HepG2 (cell line): ENCODE data around the gene RIMBP2. TPM values are rescaled to one million over a fixed set of nuclear protein-coding genes. Genes with fewer than 3 reads are reported as not detected.

Experiments
- ATAC-seq: fragments of 200-7000 bp; cut with Tn5 transposase; 3 replicates; pipeline ENCODE4 v1.9.1; 2020; ENCODE audit warnings: mild to moderate bottlenecking, moderate library complexity
- BruUV-seq: library from RNA; stranded (reverse); fragments of 400-500 nt; replicated peaks from 2 replicates; lab custom pipeline; 2021; lab: Mats Ljungman, UMichigan
- CTCF ChIA-PET: fragments of 300-600 bp; formaldehyde crosslinking; extraction: SDS; loops from one replicate; lab custom pipeline; 2021; ENCODE audit warnings: low total read pairs, inconsistent platforms, low intra/inter-chr PET ratio; lab: Yijun Ruan, JAX
- POLR2A ChIA-PET: fragments of 350-600 bp; sonication (Branson Sonifier 250); formaldehyde crosslinking; loops from one replicate; lab custom pipeline; 2020; ENCODE audit warnings: antibody characterized with exemption, inconsistent platforms; lab: Yijun Ruan, JAX
- DNase-seq: peaks from one replicate; pipeline ENCODE4 v3.0.0-alpha.2; 2015; ENCODE audit warnings: low spot score
- FAIRE-seq: peaks from 3 replicates; lab custom pipeline; 2011; peaks lifted over from hg19 to GRCh38; lab: Jason Lieb, UNC
- H2AFZ ChIP-seq: one replicate; pipeline ENCODE4 v1.6.1; 2011; ENCODE audit warnings: low read length, inconsistent platforms
- H3K27ac ChIP-seq: fragments of 300-600 bp; 3 replicates; pipeline ENCODE4 v1.8.0; 2011; ENCODE audit warnings: mixed run types, mild to moderate bottlenecking, mixed read lengths, low read length, inconsistent platforms; ENCODE audit not compliant: insufficient read depth; ENCODE audit errors: extremely low read length
- H3K27me3 ChIP-seq, 2 experiments: fragments of 200-600 bp in 1 of 2; 2 replicates in 1 of 2; 3 replicates in 1 of 2; pipeline versions ENCODE4 v1.6.0 to v1.8.0; 2011; ENCODE audit warnings: low read length in 2 of 2, mild to moderate bottlenecking in 2 of 2, moderate library complexity in 2 of 2, inconsistent platforms in 1 of 2; ENCODE audit not compliant: insufficient read depth in 2 of 2, control insufficient read depth in 1 of 2
- H3K36me3 ChIP-seq, 2 experiments: fragments of 200-600 bp in 1 of 2; replicated peaks in 1 of 2; 2 replicates in 1 of 2; 3 replicates in 1 of 2; pipeline versions ENCODE4 v1.5.1 to v1.8.0; 2011; ENCODE audit warnings: low read length in 2 of 2, inconsistent platforms in 1 of 2; ENCODE audit not compliant: insufficient read depth in 2 of 2, control insufficient read depth in 1 of 2
- H3K4me1 ChIP-seq: 2 replicates; pipeline ENCODE4 v1.5.1; 2012; ENCODE audit warnings: low read length, inconsistent platforms; ENCODE audit not compliant: insufficient read depth
- H3K4me2 ChIP-seq: 2 replicates; pipeline ENCODE4 v1.6.0; 2011; ENCODE audit warnings: low read depth, low read length, inconsistent platforms
- H3K4me3 ChIP-seq, 3 experiments: fragments of 200-600 bp in 1 of 3; sonication (generic), shearing (Covaris generic) in 1 of 3; replicated peaks in 1 of 3; 2 replicates each; pipeline ENCODE4 v1.5.1; 2011 to 2016; ENCODE audit warnings: low read length in 3 of 3, inconsistent platforms in 2 of 3, low read depth in 2 of 3, mild to moderate bottlenecking in 2 of 3, control low read depth in 1 of 3, mixed read lengths in 1 of 3; ENCODE audit not compliant: insufficient read depth in 1 of 3
- H3K79me2 ChIP-seq: one replicate; pipeline ENCODE4 v1.6.1; 2011; ENCODE audit warnings: low read length, inconsistent platforms; ENCODE audit not compliant: insufficient read depth
- H3K9ac ChIP-seq: 2 replicates; pipeline ENCODE4 v1.6.0; 2011; ENCODE audit warnings: mild to moderate bottlenecking, low read depth, low read length, inconsistent platforms; ENCODE audit not compliant: insufficient read depth
- H3K9me3 ChIP-seq: 2 replicates; pipeline ENCODE4 v1.5.1; 2012; ENCODE audit warnings: mild to moderate bottlenecking, low read length
- H4K20me1 ChIP-seq: 2 replicates; pipeline ENCODE4 v1.6.0; 2011; ENCODE audit warnings: inconsistent platforms, mild to moderate bottlenecking, low read length, moderate library complexity; ENCODE audit not compliant: insufficient read depth
- AHR ChIP-seq: IDR thresholded peaks from 2 replicates; pipeline ENCODE4 v1.6.1; 2018; ENCODE audit warnings: missing genetic modification reagents, missing compliant biosample characterization
- ETV6 ChIP-seq: sonication (generic); formaldehyde crosslinking; conservative IDR thresholded peaks from 2 replicates; pipeline ENCODE4 v1.4.0; 2020; ENCODE audit warnings: missing genetic modification reagents
- KLF9 ChIP-seq: IDR thresholded peaks from 2 replicates; pipeline ENCODE4 v1.6.1; 2016; ENCODE audit warnings: low read depth
- PTBP1 ChIP-seq: fragments of 200-400 bp; formaldehyde crosslinking; IDR thresholded peaks from 2 replicates; pipeline ENCODE4 v1.6.1; 2018; ENCODE audit warnings: low read length, low read depth; ENCODE audit not compliant: poor library complexity, severe bottlenecking
- SRSF4 ChIP-seq: fragments of 200-400 bp; formaldehyde crosslinking; IDR thresholded peaks from one replicate; pipeline ENCODE4 v1.6.1; 2018; ENCODE audit warnings: mild to moderate bottlenecking, low read depth, low read length, moderate library complexity; ENCODE audit not compliant: poor library complexity, severe bottlenecking
- ZNF33B ChIP-seq: sonication (generic); formaldehyde crosslinking; IDR thresholded peaks from 2 replicates; pipeline ENCODE4 v1.5.1; 2020; ENCODE audit warnings: mild to moderate bottlenecking, missing genetic modification reagents
- ZNF552 ChIP-seq: sonication (generic); formaldehyde crosslinking; IDR thresholded peaks from 2 replicates; pipeline ENCODE4 v1.9.0; 2022; ENCODE audit warnings: missing genetic modification reagents, mild to moderate bottlenecking, borderline replicate concordance
- ZNF761 ChIP-seq: sonication (generic); formaldehyde crosslinking; conservative IDR thresholded peaks from 2 replicates; pipeline ENCODE4 v1.4.0; 2020; ENCODE audit warnings: mild to moderate bottlenecking, missing genetic modification reagents
- ZNF768 ChIP-seq: sonication (generic); formaldehyde crosslinking; IDR thresholded peaks from 2 replicates; pipeline ENCODE4 v1.4.0; 2020; ENCODE audit warnings: missing genetic modification reagents
- WGBS: methylation state at CpG from one replicate; pipeline ENCODE4 v1.1.6; 2017; ENCODE audit warnings: low lambda C conversion rate; 5-methylcytosine and 5-hydroxymethylcytosine counted together
- in situ Hi-C: cut with HindIII; loops from 2 replicates; pipeline ENCODE4 v1.10.0; 2017; ENCODE audit warnings: low pct_unique_long_range_greater_than_20kb; ENCODE audit not compliant: extremely low pct_ligation_motif_present
- intact Hi-C: fragments of 100-400 bp; cut with micrococcal nuclease; formaldehyde crosslinking; loops from one replicate; pipeline ENCODE4 v1.10.0; 2022; ENCODE audit not compliant: unreplicated experiment
- polyA plus RNA-seq, 8 experiments: library from polyadenylated mRNA; depleted of rRNA in 3 of 8; stranded (reverse) in 7 of 8; unstranded in 1 of 8; fragments of >200 nt; fragmentation: Illumina TruSeq in 4 of 8; extraction: Trizol in 4 of 8; gene quantifications; 2 replicates each; pipeline versions ENCODE4 v1.2.1 to v1.2.3, GENCODE V29; 2011 to 2016; ENCODE audit warnings: low read depth in 4 of 8, missing spikeins in 1 of 8, mixed read lengths in 1 of 8; ENCODE audit not compliant: insufficient read depth in 1 of 8
- total RNA-seq, 5 experiments: library from RNA; depleted of rRNA; stranded (reverse); fragments of >200 nt; fragmentation: Illumina TruSeq; extraction: Trizol; gene quantifications; 2 replicates each; pipeline ENCODE4 v1.2.3, GENCODE V29; 2016; ENCODE audit warnings: low read depth in 1 of 5
- TF ChIP-seq, protein P1 (sequence below): sonication (generic); formaldehyde crosslinking; IDR thresholded peaks from 2 replicates; pipeline ENCODE4 v1.4.0; 2020; ENCODE audit warnings: missing genetic modification reagents
- TF ChIP-seq, protein P2 (sequence below): sonication (generic); formaldehyde crosslinking; IDR thresholded peaks from 2 replicates; pipeline ENCODE4 v1.5.0; 2020; ENCODE audit warnings: mild to moderate bottlenecking, missing genetic modification reagents, borderline replicate concordance
- TF ChIP-seq, protein P3 (sequence below): sonication (generic); formaldehyde crosslinking; IDR thresholded peaks from 2 replicates; pipeline ENCODE4 v1.5.1; 2020; ENCODE audit warnings: mild to moderate bottlenecking, missing genetic modification reagents, moderate library complexity
- TF ChIP-seq, protein P4 (sequence below): sonication (generic); formaldehyde crosslinking; IDR thresholded peaks from 2 replicates; pipeline ENCODE4 v1.4.0; 2020; ENCODE audit warnings: missing genetic modification reagents

Gene RIMBP2
- total and polyA plus RNA-seq, 2 of the 13 experiments (the other 11 are each of a cell fraction or from before 2014, with no cell fraction given) = 0.03 TPM; not detected in 1

DNA sequence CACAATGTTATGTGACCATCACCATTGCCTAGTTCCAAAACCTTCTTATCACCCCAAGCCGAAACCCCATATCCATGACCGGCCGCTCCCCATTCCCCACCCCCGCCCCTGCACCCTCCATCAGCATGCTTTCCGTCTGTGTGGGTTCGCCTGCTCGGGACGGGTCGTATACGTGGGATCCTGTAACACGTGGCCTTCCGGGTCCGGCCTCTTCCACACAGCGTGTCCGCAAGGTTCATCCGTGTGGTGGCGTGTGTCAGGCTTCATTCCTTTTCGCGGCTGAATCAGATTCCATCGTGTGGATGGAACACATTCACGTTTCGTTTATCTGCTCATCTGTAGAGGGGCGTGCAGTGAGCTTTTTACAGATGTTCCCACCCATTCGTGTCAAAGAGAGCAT lies 41.4 kb downstream of the RIMBP2 start:
- H2AFZ ChIP-seq = no peak overlapping the region
- no peaks in the 10 kb centered on the region for H3K36me3 ChIP-seq
- in situ Hi-C loops = no loop called here
- no peaks in the 10 kb centered on the region for H3K9me3 ChIP-seq
- no peak overlapping the region for H3K4me3 ChIP-seq
- ChIA-PET POLR2A (no interaction called here), CTCF (no interaction called here)
- H3K27ac ChIP-seq = no peak overlapping the region
- no TSS peak for BruUV-seq
- WGBS = 35% methylated on average over 24 of the region's 24 CpGs
- intact Hi-C loops = no loop called here
- FAIRE-seq = no peak
- no peaks in the 10 kb centered on the region for H4K20me1 ChIP-seq
- H3K4me1 ChIP-seq = no peaks in the 10 kb centered on the region
- no peaks in the 10 kb centered on the region for H3K79me2 ChIP-seq
- no peak for ATAC-seq
- no peak overlapping the region for H3K4me2 ChIP-seq
- H3K27me3 ChIP-seq = peaks cover 5 to 57% of the 10 kb centered on the region in 2 experiments; a peak in 4 of 5 replicates
- H3K9ac ChIP-seq = no peak overlapping the region
- DNase-seq = no peak
- TF ChIP-seq ZNF761 (CRISPR knock-in tag) = no peak
- TF ChIP-seq, protein P1, sequence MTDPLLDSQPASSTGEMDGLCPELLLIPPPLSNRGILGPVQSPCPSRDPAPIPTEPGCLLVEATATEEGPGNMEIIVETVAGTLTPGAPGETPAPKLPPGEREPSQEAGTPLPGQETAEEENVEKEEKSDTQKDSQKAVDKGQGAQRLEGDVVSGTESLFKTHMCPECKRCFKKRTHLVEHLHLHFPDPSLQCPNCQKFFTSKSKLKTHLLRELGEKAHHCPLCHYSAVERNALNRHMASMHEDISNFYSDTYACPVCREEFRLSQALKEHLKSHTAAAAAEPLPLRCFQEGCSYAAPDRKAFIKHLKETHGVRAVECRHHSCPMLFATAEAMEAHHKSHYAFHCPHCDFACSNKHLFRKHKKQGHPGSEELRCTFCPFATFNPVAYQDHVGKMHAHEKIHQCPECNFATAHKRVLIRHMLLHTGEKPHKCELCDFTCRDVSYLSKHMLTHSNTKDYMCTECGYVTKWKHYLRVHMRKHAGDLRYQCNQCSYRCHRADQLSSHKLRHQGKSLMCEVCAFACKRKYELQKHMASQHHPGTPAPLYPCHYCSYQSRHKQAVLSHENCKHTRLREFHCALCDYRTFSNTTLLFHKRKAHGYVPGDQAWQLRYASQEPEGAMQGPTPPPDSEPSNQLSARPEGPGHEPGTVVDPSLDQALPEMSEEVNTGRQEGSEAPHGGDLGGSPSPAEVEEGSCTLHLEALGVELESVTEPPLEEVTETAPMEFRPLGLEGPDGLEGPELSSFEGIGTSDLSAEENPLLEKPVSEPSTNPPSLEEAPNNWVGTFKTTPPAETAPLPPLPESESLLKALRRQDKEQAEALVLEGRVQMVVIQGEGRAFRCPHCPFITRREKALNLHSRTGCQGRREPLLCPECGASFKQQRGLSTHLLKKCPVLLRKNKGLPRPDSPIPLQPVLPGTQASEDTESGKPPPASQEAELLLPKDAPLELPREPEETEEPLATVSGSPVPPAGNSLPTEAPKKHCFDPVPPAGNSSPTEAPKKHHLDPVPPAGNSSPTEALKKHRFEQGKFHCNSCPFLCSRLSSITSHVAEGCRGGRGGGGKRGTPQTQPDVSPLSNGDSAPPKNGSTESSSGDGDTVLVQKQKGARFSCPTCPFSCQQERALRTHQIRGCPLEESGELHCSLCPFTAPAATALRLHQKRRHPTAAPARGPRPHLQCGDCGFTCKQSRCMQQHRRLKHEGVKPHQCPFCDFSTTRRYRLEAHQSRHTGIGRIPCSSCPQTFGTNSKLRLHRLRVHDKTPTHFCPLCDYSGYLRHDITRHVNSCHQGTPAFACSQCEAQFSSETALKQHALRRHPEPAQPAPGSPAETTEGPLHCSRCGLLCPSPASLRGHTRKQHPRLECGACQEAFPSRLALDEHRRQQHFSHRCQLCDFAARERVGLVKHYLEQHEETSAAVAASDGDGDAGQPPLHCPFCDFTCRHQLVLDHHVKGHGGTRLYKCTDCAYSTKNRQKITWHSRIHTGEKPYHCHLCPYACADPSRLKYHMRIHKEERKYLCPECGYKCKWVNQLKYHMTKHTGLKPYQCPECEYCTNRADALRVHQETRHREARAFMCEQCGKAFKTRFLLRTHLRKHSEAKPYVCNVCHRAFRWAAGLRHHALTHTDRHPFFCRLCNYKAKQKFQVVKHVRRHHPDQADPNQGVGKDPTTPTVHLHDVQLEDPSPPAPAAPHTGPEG (CRISPR knock-in tag) = no peak
- no peak for TF ChIP-seq ZNF33B (CRISPR knock-in tag)
- TF ChIP-seq, protein P2, sequence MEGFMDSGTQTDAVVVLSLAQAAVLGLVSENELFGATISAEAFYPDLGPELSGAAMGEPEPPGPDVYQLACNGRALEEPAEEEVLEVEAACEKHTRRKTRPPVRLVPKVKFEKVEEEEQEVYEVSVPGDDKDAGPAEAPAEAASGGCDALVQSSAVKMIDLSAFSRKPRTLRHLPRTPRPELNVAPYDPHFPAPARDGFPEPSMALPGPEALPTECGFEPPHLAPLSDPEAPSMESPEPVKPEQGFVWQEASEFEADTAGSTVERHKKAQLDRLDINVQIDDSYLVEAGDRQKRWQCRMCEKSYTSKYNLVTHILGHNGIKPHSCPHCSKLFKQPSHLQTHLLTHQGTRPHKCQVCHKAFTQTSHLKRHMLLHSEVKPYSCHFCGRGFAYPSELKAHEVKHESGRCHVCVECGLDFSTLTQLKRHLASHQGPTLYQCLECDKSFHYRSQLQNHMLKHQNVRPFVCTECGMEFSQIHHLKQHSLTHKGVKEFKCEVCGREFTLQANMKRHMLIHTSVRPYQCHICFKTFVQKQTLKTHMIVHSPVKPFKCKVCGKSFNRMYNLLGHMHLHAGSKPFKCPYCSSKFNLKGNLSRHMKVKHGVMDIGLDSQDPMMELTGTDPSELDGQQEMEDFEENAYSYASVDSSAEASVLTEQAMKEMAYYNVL (CRISPR knock-in tag) = no peak
- TF ChIP-seq, protein P3, sequence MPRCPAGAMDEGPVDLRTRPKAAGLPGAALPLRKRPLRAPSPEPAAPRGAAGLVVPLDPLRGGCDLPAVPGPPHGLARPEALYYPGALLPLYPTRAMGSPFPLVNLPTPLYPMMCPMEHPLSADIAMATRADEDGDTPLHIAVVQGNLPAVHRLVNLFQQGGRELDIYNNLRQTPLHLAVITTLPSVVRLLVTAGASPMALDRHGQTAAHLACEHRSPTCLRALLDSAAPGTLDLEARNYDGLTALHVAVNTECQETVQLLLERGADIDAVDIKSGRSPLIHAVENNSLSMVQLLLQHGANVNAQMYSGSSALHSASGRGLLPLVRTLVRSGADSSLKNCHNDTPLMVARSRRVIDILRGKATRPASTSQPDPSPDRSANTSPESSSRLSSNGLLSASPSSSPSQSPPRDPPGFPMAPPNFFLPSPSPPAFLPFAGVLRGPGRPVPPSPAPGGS (CRISPR knock-in tag) = no peak
- no peak for TF ChIP-seq SRSF4
- TF ChIP-seq, protein P4, sequence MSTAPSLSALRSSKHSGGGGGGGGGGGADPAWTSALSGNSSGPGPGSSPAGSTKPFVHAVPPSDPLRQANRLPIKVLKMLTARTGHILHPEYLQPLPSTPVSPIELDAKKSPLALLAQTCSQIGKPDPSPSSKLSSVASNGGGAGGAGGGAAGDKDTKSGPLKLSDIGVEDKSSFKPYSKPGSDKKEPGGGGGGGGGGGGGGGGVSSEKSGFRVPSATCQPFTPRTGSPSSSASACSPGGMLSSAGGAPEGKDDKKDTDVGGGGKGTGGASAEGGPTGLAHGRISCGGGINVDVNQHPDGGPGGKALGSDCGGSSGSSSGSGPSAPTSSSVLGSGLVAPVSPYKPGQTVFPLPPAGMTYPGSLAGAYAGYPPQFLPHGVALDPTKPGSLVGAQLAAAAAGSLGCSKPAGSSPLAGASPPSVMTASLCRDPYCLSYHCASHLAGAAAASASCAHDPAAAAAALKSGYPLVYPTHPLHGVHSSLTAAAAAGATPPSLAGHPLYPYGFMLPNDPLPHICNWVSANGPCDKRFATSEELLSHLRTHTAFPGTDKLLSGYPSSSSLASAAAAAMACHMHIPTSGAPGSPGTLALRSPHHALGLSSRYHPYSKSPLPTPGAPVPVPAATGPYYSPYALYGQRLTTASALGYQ (CRISPR knock-in tag) = no peak
- no peak for TF ChIP-seq ZNF768 (CRISPR knock-in tag)
- TF ChIP-seq PTBP1 = no peak
- TF ChIP-seq KLF9 (CRISPR knock-in tag) = no peak
- TF ChIP-seq AHR (CRISPR knock-in tag) = no peak
- no peak for TF ChIP-seq ETV6 (CRISPR knock-in tag)
- no peak for TF ChIP-seq ZNF552
